H9 (cell line): ENCODE results near the gene R3HDM2. TPM values are rescaled to one million over a fixed set of nuclear protein-coding genes. Genes with fewer than 3 reads are reported as not detected.
A peak's percentile ranks its signal among the peaks of the same experiment; 100 is the strongest.

Experiments
- DNase-seq: peaks from one replicate; pipeline ENCODE4 v3.0.0-alpha.2; 2017
- H2AFZ ChIP-seq: one replicate; pipeline ENCODE4 v1.6.1; 2013; ENCODE audit warnings: mild to moderate bottlenecking, low read length, control low read depth, moderate library complexity
- H2AK5ac ChIP-seq: 2 replicates; pipeline ENCODE4 v1.6.1; 2013; ENCODE audit warnings: low read length, control low read depth, mixed read lengths; ENCODE audit not compliant: insufficient read length
- H2BK120ac ChIP-seq: one replicate; pipeline ENCODE4 v1.6.1; 2013; ENCODE audit warnings: low read depth, mild to moderate bottlenecking, low read length, control low read depth, inconsistent platforms; ENCODE audit not compliant: poor library complexity, severe bottlenecking
- H2BK12ac ChIP-seq: 2 replicates; pipeline ENCODE4 v1.6.1; 2013; ENCODE audit warnings: low read length, control low read depth, mixed read lengths, low read depth; ENCODE audit not compliant: insufficient read length
- H2BK15ac ChIP-seq: 2 replicates; pipeline ENCODE4 v1.6.1; 2013; ENCODE audit warnings: low read depth, low read length, control low read depth
- H2BK20ac ChIP-seq: one replicate; pipeline ENCODE4 v1.6.1; 2013; ENCODE audit warnings: low read depth, mild to moderate bottlenecking, low read length, control low read depth, inconsistent platforms; ENCODE audit not compliant: poor library complexity, severe bottlenecking
- H2BK5ac ChIP-seq: 2 replicates; pipeline ENCODE4 v1.6.1; 2013; ENCODE audit warnings: low read length, control low read depth, mixed read lengths; ENCODE audit not compliant: insufficient read length
- H3K14ac ChIP-seq: 2 replicates; pipeline ENCODE4 v1.6.1; 2013; ENCODE audit warnings: low read length, control low read depth; ENCODE audit not compliant: insufficient read depth
- H3K18ac ChIP-seq: 2 replicates; pipeline ENCODE4 v1.6.1; 2013; ENCODE audit warnings: low read depth, mild to moderate bottlenecking, mixed read lengths, low read length, control low read depth; ENCODE audit not compliant: insufficient read length
- H3K23ac ChIP-seq: 2 replicates; pipeline ENCODE4 v1.6.1; 2013; ENCODE audit warnings: low read length, control low read depth, mixed read lengths, low read depth; ENCODE audit not compliant: insufficient read length
- H3K23me2 ChIP-seq: 2 replicates; pipeline ENCODE4 v1.6.1; 2013; ENCODE audit warnings: low read depth, mild to moderate bottlenecking, mixed read lengths, low read length, control low read depth; ENCODE audit not compliant: insufficient read length, poor library complexity, severe bottlenecking
- H3K27ac ChIP-seq: 2 replicates; pipeline ENCODE4 v1.5.1; 2013; ENCODE audit warnings: low read length, control low read depth, mixed read lengths, low read depth; ENCODE audit not compliant: insufficient read length
- H3K27me3 ChIP-seq: 2 replicates; pipeline ENCODE4 v1.6.1; 2013; ENCODE audit warnings: low read length, control low read depth, inconsistent platforms; ENCODE audit not compliant: insufficient read depth
- H3K4ac ChIP-seq: 2 replicates; pipeline ENCODE4 v1.6.1; 2013; ENCODE audit warnings: low read depth, mild to moderate bottlenecking, control low read depth, inconsistent platforms, low read length, moderate library complexity
- H3K4me1 ChIP-seq: 2 replicates; pipeline ENCODE4 v1.6.1; 2013; ENCODE audit warnings: low read length, control low read depth, inconsistent platforms; ENCODE audit not compliant: insufficient read depth
- H3K4me2 ChIP-seq: 2 replicates; pipeline ENCODE4 v1.6.1; 2013; ENCODE audit warnings: low read length, control low read depth, mixed read lengths; ENCODE audit not compliant: insufficient read length, insufficient read depth
- H3K56ac ChIP-seq: 2 replicates; pipeline ENCODE4 v1.6.1; 2013; ENCODE audit warnings: low read depth, mild to moderate bottlenecking, mixed read lengths, low read length, control low read depth; ENCODE audit not compliant: insufficient read length
- H3K79me1 ChIP-seq: 2 replicates; pipeline ENCODE4 v1.6.1; 2013; ENCODE audit warnings: low read depth, mild to moderate bottlenecking, moderate library complexity, low read length, control low read depth, inconsistent platforms; ENCODE audit not compliant: insufficient read depth, poor library complexity, severe bottlenecking
- H3K79me2 ChIP-seq: 2 replicates; pipeline ENCODE4 v1.6.1; 2013; ENCODE audit warnings: low read length, control low read depth, inconsistent platforms; ENCODE audit not compliant: insufficient read depth
- H3K9ac ChIP-seq: 2 replicates; pipeline ENCODE4 v1.6.1; 2013; ENCODE audit warnings: low read length, control low read depth, mixed read lengths; ENCODE audit not compliant: insufficient read length; ENCODE audit errors: extremely low read depth
- H3K9me3 ChIP-seq: one replicate; pipeline ENCODE4 v1.6.1; 2013; ENCODE audit warnings: low read depth, low read length, inconsistent platforms; ENCODE audit not compliant: control insufficient read depth
- H3T11ph ChIP-seq: one replicate; pipeline ENCODE4 v1.6.1; 2013; ENCODE audit warnings: mild to moderate bottlenecking, low read length, control low read depth, inconsistent platforms
- H4K20me1 ChIP-seq: one replicate; pipeline ENCODE4 v1.6.1; 2013; ENCODE audit not compliant: control insufficient read depth, insufficient read length, insufficient read depth
- H4K5ac ChIP-seq: 2 replicates; pipeline ENCODE4 v1.6.1; 2013; ENCODE audit warnings: low read depth, mild to moderate bottlenecking, mixed read lengths, low read length, control low read depth; ENCODE audit not compliant: insufficient read length
- H4K8ac ChIP-seq: replicated peaks from 2 replicates; pipeline ENCODE4 v1.6.1; 2013; ENCODE audit warnings: low read length, control low read depth, mixed read lengths, low read depth; ENCODE audit not compliant: insufficient read length
- H4K91ac ChIP-seq: 2 replicates; pipeline ENCODE4 v1.6.1; 2013; ENCODE audit warnings: low read depth, mild to moderate bottlenecking, moderate library complexity, mixed read lengths, low read length, control low read depth; ENCODE audit not compliant: insufficient read length
- H3K27ac Mint-ChIP-seq, 3 experiments: 2 replicates in 2 of 3; 3 replicates in 1 of 3; pipeline ENCODE4 v1.8.0; 2020 to 2021; ENCODE audit warnings: mixed read lengths in 3 of 3, mild to moderate bottlenecking in 1 of 3, moderate library complexity in 1 of 3
- H3K27me3 Mint-ChIP-seq: 2 replicates; pipeline ENCODE4 v1.8.0; 2021; ENCODE audit warnings: low read depth, mild to moderate bottlenecking, moderate library complexity, mixed read lengths
- H3K36me3 Mint-ChIP-seq, 3 experiments: 2 replicates in 2 of 3; 3 replicates in 1 of 3; pipeline ENCODE4 v1.8.0; 2020 to 2021; ENCODE audit warnings: low read depth in 3 of 3, mixed read lengths in 3 of 3; ENCODE audit not compliant: insufficient read depth in 1 of 3
- H3K4me1 Mint-ChIP-seq, 2 experiments: 2 replicates each; pipeline ENCODE4 v1.8.0; 2020; ENCODE audit warnings: mixed read lengths in 2 of 2
- H3K4me3 Mint-ChIP-seq, 2 experiments: 2 replicates in 1 of 2; 3 replicates in 1 of 2; pipeline ENCODE4 v1.8.0; 2020 to 2021; ENCODE audit warnings: mild to moderate bottlenecking in 2 of 2, mixed read lengths in 2 of 2, moderate library complexity in 1 of 2
- H3K9me3 Mint-ChIP-seq, 2 experiments: 2 replicates in 1 of 2; 3 replicates in 1 of 2; pipeline ENCODE4 v1.8.0; 2020; ENCODE audit warnings: mild to moderate bottlenecking in 2 of 2, mixed read lengths in 2 of 2, moderate library complexity in 1 of 2
- CTCF ChIP-seq: fragments of 200-600 bp; sonication (generic); conservative IDR thresholded peaks from 3 replicates; pipeline ENCODE4 v1.8.0; 2021; ENCODE audit warnings: antibody characterized with exemption, mild to moderate bottlenecking
- WGBS: extraction: QIAGEN DNeasy Blood & Tissue Kit; methylation state at CpG from one replicate; pipeline ENCODE4 v1.1.7; 2013; ENCODE audit warnings: missing lambda C conversion rate, low lambda C conversion rate, mixed read lengths; ENCODE audit not compliant: insufficient read length; ENCODE audit errors: extremely low coverage; 5-methylcytosine and 5-hydroxymethylcytosine counted together
- total RNA-seq: library from RNA; stranded (reverse); gene quantifications from 2 replicates; pipeline ENCODE4 v1.2.1, GENCODE V29; 2021

R3HDM2 gene
- total RNA-seq, 1 experiment from 2014 or later, result 43.9 TPM

- H4K5ac ChIP-seq, result no peak overlapping the region
- no peak overlapping the region for H3K56ac ChIP-seq
- H3K9ac ChIP-seq, result no peak overlapping the region
These were observed 28.4 kb upstream of the R3HDM2 start for GRCh38 chr12:57459055-57459749.

More at GRCh38 chr12:57459055-57459749, 28.4 kb upstream of the R3HDM2 start:
- H3K23me2 ChIP-seq, result peaks cover 34% of the 10 kb centered on the region
- no peak overlapping the region for H3K4ac ChIP-seq
- no peak overlapping the region for H4K91ac ChIP-seq
- peaks cover 47 to 53% of the 10 kb centered on the region in 2 experiments for H3K4me1 Mint-ChIP-seq
- H4K20me1 ChIP-seq, result no peaks in the 10 kb centered on the region
- no peak overlapping the region for H3T11ph ChIP-seq
- no peak overlapping the region for H3K18ac ChIP-seq
- H2BK20ac ChIP-seq, result no peak overlapping the region
- WGBS, result no CpG with 5 or more reads among the region's 24 CpGs
- peak; percentile 99 for DNase-seq
- no peak overlapping the region for H3K23ac ChIP-seq
- no peak overlapping the region for H2BK15ac ChIP-seq
- H2BK5ac ChIP-seq, result no peak overlapping the region
- H3K4me1 ChIP-seq, result no peaks in the 10 kb centered on the region; the same call in 1 of the 2 replicates
- peak; percentile 88 for TF ChIP-seq CTCF
- H3K9me3 Mint-ChIP-seq, result no peaks in the 10 kb centered on the region
- H3K27ac Mint-ChIP-seq, result peak overlapping the region; percentile 94 to 97 (median 97)
- H3K27me3 Mint-ChIP-seq, result peaks cover 19% of the 10 kb centered on the region
- H3K9me3 ChIP-seq, result no peaks in the 10 kb centered on the region
- no peak overlapping the region for H2BK12ac ChIP-seq
- H3K27me3 ChIP-seq, result no peaks in the 10 kb centered on the region
- no peaks in the 10 kb centered on the region for H3K79me1 ChIP-seq
- no peaks in the 10 kb centered on the region for H3K79me2 ChIP-seq
- H3K27ac ChIP-seq, result peak overlapping the region; percentile 59
- H3K14ac ChIP-seq, result no peak overlapping the region; the same call in 1 of the 2 replicates
- peaks cover 0 to 6% (median 0%) of the 10 kb centered on the region in 3 experiments; a peak in 3 of 7 replicates for H3K36me3 Mint-ChIP-seq
- no peak overlapping the region for H2AFZ ChIP-seq
- no peak overlapping the region for H4K8ac ChIP-seq
- peak overlapping the region; percentile 91 to 99 for H3K4me3 Mint-ChIP-seq
- H3K4me2 ChIP-seq, result peak overlapping the region; percentile 90
- H2AK5ac ChIP-seq, result no peak overlapping the region
- H2BK120ac ChIP-seq, result no peak overlapping the region
